ENCODE results near the gene CAMTA1. TPM values are rescaled to one million over a fixed set of nuclear protein-coding genes. Genes with fewer than 3 reads are reported as not detected.

Gene CAMTA1
- total and polyA plus RNA-seq, 2 experiments from 2014 or later: 89.0 to 145 TPM

DNA sequence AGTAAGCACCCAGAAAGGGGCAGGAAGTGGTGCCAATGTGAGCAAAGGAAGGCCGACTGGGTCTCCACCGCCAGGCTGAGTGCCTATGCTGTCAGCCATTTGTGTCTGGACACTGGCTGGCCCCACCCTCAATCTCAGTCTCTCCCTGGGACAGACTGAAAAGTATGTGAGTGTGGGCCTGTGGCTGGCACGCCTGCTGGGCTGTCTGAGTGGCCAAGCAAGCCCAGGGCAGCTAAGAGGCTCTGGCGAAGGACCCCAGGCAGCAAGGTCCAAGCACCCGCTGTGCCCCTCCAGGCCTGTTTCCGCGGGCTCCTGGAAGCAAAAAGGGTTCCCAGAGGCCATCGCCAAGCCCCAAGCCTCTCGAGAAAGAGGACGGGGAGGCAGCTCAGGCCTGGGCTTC, 892.6 kb downstream of the CAMTA1 start:
- no peak overlapping the region for H3K27ac ChIP-seq
- H3K9me2 ChIP-seq (replicated peaks; ENCODE audit: insufficient read depth): no peaks in the 10 kb centered on the region
- H2AFZ ChIP-seq: no peak overlapping the region
- no peaks in the 10 kb centered on the region for H3K79me2 ChIP-seq
- H3K4me2 ChIP-seq: no peak overlapping the region
- peaks cover 21% of the 10 kb centered on the region for H3K4me1 ChIP-seq (ENCODE audit: insufficient read depth)
- H3K36me3 ChIP-seq (replicated peaks; ENCODE audit: insufficient read depth, low read depth): no peaks in the 10 kb centered on the region
- no peaks in the 10 kb centered on the region for H3K27me3 ChIP-seq
- no peak overlapping the region for H3K4me3 ChIP-seq
- WGBS (ENCODE audit: low lambda C conversion rate, missing lambda C conversion rate): 93% methylated on average over 10 of the region's 10 CpGs
- H4K20me1 ChIP-seq (ENCODE audit: insufficient read depth, poor library complexity, severe bottlenecking): no peaks in the 10 kb centered on the region
- no peaks in the 10 kb centered on the region for H3K9me3 ChIP-seq (ENCODE audit: low read depth)
- no peak for DNase-seq (ENCODE audit: low spot score)
- TF ChIP-seq EZH2 (IDR thresholded peaks at IDR 0.05; ENCODE audit: borderline replicate concordance) (no peak), EZH2phosphoT487 (IDR thresholded peaks at IDR 0.05; ENCODE audit: low read depth, severe bottlenecking, unreplicated experiment) (no peak)
- TF ChIP-seq, protein P1, sequence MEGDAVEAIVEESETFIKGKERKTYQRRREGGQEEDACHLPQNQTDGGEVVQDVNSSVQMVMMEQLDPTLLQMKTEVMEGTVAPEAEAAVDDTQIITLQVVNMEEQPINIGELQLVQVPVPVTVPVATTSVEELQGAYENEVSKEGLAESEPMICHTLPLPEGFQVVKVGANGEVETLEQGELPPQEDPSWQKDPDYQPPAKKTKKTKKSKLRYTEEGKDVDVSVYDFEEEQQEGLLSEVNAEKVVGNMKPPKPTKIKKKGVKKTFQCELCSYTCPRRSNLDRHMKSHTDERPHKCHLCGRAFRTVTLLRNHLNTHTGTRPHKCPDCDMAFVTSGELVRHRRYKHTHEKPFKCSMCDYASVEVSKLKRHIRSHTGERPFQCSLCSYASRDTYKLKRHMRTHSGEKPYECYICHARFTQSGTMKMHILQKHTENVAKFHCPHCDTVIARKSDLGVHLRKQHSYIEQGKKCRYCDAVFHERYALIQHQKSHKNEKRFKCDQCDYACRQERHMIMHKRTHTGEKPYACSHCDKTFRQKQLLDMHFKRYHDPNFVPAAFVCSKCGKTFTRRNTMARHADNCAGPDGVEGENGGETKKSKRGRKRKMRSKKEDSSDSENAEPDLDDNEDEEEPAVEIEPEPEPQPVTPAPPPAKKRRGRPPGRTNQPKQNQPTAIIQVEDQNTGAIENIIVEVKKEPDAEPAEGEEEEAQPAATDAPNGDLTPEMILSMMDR (IDR thresholded peaks at IDR 0.05; ENCODE audit: poor library complexity): no peak

DNA sequence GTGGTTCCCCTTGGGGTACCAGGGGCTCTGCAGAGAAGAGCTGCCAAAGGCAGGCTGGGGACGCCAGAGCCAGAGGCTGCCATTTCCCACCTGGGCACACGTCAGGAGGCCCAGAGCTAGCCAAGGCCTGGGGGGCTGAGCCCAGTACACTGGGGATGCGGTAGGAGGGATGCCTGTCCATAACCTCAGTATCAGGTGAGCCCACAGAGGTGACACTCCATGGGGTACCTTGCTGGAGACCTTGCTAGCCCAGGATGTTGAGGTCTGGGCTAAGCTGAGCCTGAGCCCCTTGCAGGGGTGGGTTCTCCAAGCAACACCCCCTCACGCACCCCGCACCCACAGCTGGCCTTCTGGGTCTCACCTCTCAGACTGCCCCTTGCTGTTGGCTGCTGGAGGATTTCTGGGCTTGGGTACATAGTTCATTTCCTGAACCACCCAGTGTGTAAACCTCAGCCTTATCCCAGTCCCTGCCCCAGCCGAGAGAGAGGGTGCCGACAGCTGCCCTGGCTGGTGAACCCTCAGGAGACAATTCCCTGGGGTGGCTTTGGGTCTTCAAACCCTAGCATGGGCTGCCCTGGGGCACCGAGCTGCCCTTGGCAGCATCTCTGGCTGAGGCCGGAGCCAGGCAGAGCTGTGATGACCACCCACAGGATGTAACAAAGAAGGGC, 893.4 kb downstream of the CAMTA1 start:
- Histone ChIP-seq H2AFZ (no peak overlapping the region), H3K4me2 (peak overlapping the region; percentile 37), H3K79me2 (no peaks in the 10 kb centered on the region), H3K9me3 (ENCODE audit: low read depth) (no peaks in the 10 kb centered on the region), H3K27me3 (no peaks in the 10 kb centered on the region), H3K4me1 (ENCODE audit: insufficient read depth) (peaks cover 21% of the 10 kb centered on the region), H3K27ac (no peak overlapping the region), H3K9me2 (replicated peaks; ENCODE audit: insufficient read depth) (no peaks in the 10 kb centered on the region), H4K20me1 (ENCODE audit: insufficient read depth, poor library complexity, severe bottlenecking) (no peaks in the 10 kb centered on the region), H3K36me3 (replicated peaks; ENCODE audit: insufficient read depth, low read depth) (no peaks in the 10 kb centered on the region), H3K4me3 (no peak overlapping the region)
- TF ChIP-seq EZH2phosphoT487 (IDR thresholded peaks at IDR 0.05; ENCODE audit: low read depth, severe bottlenecking, unreplicated experiment) (no peak), EZH2 (IDR thresholded peaks at IDR 0.05; ENCODE audit: borderline replicate concordance) (no peak)
- TF ChIP-seq, protein P1 (IDR thresholded peaks at IDR 0.05; ENCODE audit: poor library complexity): no peak
- WGBS (ENCODE audit: low lambda C conversion rate, missing lambda C conversion rate): 89% methylated on average over 9 of the region's 9 CpGs
- DNase-seq (ENCODE audit: low spot score): peak; percentile 38

DNA sequence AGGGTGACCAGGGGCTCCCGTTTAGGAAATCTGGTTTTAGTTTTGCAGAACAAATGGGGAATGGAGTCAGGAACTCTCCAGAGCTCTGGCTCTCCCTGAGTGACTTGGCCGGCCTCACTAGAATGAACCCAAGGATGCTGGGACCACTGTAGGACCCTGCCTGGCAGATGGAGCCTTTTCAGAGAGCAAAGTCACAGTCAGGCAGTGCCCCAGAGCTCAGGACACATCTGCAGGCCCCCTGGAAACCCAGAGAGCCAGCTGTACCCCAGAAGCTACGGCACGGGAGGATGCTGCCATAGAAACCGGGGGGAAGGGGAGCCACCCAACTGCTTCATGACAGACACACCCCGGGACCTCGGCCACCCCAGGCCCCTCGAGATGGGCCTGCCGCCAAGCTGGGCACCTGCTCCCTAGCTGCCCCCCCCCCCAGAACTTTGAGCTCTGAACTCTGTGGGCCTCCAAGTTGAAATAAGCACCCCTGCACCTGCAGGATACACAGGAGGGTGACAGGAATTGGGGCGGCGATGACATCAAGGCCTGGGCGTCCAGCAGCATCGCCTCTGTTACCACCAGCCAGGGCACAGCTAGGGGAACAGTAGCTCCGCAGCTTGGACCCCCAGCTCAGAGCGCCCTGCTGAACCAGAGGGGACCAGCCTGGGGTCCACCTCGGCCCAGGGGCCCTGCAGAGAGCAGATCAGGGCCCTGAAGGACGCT, 894.1 kb downstream of the CAMTA1 start:
- Histone ChIP-seq H3K36me3 (replicated peaks; ENCODE audit: insufficient read depth, low read depth) (no peaks in the 10 kb centered on the region), H3K9me2 (replicated peaks; ENCODE audit: insufficient read depth) (no peaks in the 10 kb centered on the region), H3K4me3 (no peak overlapping the region), H2AFZ (peak overlapping the region; percentile 99), H3K9me3 (ENCODE audit: low read depth) (no peaks in the 10 kb centered on the region), H4K20me1 (ENCODE audit: insufficient read depth, poor library complexity, severe bottlenecking) (no peaks in the 10 kb centered on the region), H3K27ac (no peak overlapping the region), H3K4me1 (ENCODE audit: insufficient read depth) (peaks cover 21% of the 10 kb centered on the region), H3K27me3 (no peaks in the 10 kb centered on the region), H3K79me2 (no peaks in the 10 kb centered on the region), H3K4me2 (peak overlapping the region; percentile 99)
- 84% methylated on average over 17 of the region's 17 CpGs for WGBS (ENCODE audit: low lambda C conversion rate, missing lambda C conversion rate)
- TF ChIP-seq EZH2 (IDR thresholded peaks at IDR 0.05; ENCODE audit: borderline replicate concordance) (no peak), EZH2phosphoT487 (IDR thresholded peaks at IDR 0.05; ENCODE audit: low read depth, severe bottlenecking, unreplicated experiment) (no peak)
- TF ChIP-seq, protein P1 (IDR thresholded peaks at IDR 0.05; ENCODE audit: poor library complexity): no peak
- no peak for DNase-seq (ENCODE audit: low spot score)

All from hepatocyte (in vitro differentiated cells).